Measurements from ENCODE around the gene GCNT1. TPM values are rescaled to one million over a fixed set of nuclear protein-coding genes. Genes with fewer than 3 reads are reported as not detected.
"Not testable (repeated sequence)": the region's sequence is repeated elsewhere in the genome, so short reads cannot be mapped to it uniquely, and the experiment has no call there.

The GCNT1 gene
- total RNA-seq, 1 experiment from 2014 or later = 13.1 TPM

DNA sequence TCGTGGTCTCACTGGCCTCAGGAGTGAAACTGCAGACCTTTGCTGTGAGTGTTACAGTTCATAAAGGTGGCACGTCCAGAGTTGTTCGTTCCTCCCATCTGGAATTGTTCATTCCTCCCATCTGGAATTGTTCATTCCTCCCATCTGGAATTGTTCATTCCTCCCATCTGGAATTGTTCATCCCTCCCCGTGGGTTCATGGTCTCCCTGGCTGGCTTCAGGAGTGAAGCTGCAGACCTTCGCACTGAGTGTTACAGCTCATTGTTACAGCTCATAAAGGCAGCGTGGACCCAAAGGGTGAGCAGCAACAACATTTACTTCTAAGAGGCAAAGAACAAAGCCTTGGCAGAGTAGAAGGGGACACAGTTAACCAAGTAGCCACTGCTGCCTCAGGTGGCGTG lies 69.1 kb downstream of the GCNT1 start:
- DNase-seq = peak; percentile 42
- H3K9ac ChIP-seq (ENCODE audit: low read length) = no peak overlapping the region
- H3K36me3 ChIP-seq (ENCODE audit: insufficient read depth, low read length) = no peaks in the 10 kb centered on the region
- no peak overlapping the region for H2AFZ ChIP-seq (ENCODE audit: low read length)
- H3K27ac ChIP-seq (ENCODE audit: low read length) = no peak overlapping the region
- H3K4me1 ChIP-seq (ENCODE audit: low read length) = no peaks in the 10 kb centered on the region
- H3K4me2 ChIP-seq (ENCODE audit: low read depth, low read length, poor library complexity, severe bottlenecking) = no peak overlapping the region
- H4K20me1 ChIP-seq (ENCODE audit: insufficient read depth, low read depth, low read length) = no peaks in the 10 kb centered on the region
- H3K79me2 ChIP-seq (ENCODE audit: low read length) = no peaks in the 10 kb centered on the region
- H3K27me3 ChIP-seq (ENCODE audit: low read length) = no peaks in the 10 kb centered on the region
- H3K4me3 ChIP-seq (ENCODE audit: low read length) = no peak overlapping the region
- H3K9me2 ChIP-seq (replicated peaks; ENCODE audit: insufficient read depth, low read length) = no peaks in the 10 kb centered on the region
- peaks cover 4% of the 10 kb centered on the region; the same call in 1 of the 2 replicates for H3K9me3 ChIP-seq (ENCODE audit: low read length)

DNA sequence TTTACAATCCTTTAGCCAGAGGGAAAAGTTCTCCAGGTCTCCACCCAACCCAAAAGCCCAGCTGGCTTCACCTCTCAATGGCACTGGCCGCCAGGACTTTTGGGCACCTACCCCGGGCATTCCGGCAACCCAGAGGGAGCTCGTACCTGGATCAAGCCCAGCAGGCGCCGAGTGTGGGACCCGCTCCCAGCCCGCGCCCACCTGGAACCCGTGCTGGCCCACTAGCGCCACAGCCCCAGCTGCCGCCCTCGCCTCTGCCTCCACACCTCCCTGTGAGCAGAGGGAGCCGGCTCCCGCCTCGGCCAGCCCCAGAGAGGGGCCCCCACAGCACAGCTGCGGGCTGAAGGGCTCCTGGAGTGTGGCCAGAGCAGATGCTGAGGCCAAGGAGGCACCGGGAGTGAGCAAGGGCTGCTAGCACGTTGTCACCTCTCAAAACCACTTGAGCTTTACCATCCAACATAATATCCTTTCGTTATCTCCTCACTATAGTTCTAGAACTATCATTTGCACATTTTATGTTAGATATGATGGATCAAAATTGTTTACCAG lies 69.7 kb downstream of the GCNT1 start:
- H3K4me2 ChIP-seq (ENCODE audit: low read depth, low read length, poor library complexity, severe bottlenecking) = no peak overlapping the region
- peaks cover 4% of the 10 kb centered on the region; the same call in 1 of the 2 replicates for H3K9me3 ChIP-seq (ENCODE audit: low read length)
- no peak overlapping the region for H3K27ac ChIP-seq (ENCODE audit: low read length)
- H3K9me2 ChIP-seq (replicated peaks; ENCODE audit: insufficient read depth, low read length) = no peaks in the 10 kb centered on the region
- H3K4me3 ChIP-seq (ENCODE audit: low read length) = no peak overlapping the region
- no peak overlapping the region for H2AFZ ChIP-seq (ENCODE audit: low read length)
- no peak for DNase-seq
- no peak overlapping the region for H3K9ac ChIP-seq (ENCODE audit: low read length)
- no peaks in the 10 kb centered on the region for H4K20me1 ChIP-seq (ENCODE audit: insufficient read depth, low read depth, low read length)
- no peaks in the 10 kb centered on the region for H3K4me1 ChIP-seq (ENCODE audit: low read length)
- H3K36me3 ChIP-seq (ENCODE audit: insufficient read depth, low read length) = no peaks in the 10 kb centered on the region
- H3K79me2 ChIP-seq (ENCODE audit: low read length) = no peaks in the 10 kb centered on the region
- H3K27me3 ChIP-seq (ENCODE audit: low read length) = no peaks in the 10 kb centered on the region

DNA sequence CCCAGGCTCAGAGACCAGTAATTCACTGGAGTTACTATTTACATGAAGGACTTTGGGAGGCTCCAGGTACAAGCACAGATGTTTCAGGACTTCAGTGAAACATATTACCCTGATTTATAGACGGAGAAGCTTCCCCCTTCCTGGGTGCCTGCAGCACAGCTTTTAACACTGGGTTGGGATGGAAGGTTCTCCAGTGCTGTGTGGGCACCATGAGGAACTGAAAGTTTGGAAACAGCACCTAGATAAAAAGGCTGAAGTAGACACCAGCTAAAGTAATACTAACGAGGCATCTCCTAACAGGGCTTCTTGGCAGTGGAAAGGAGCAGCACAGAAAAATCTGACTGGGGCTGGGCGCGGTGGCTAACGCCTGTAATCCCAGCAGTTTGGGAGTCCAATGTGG lies 70.7 kb downstream of the GCNT1 start:
- Histone ChIP-seq H3K4me2 (ENCODE audit: low read depth, low read length, poor library complexity, severe bottlenecking) (no peak overlapping the region), H3K27ac (ENCODE audit: low read length) (no peak overlapping the region), H3K36me3 (ENCODE audit: insufficient read depth, low read length) (no peaks in the 10 kb centered on the region), H2AFZ (ENCODE audit: low read length) (no peak overlapping the region), H3K9me3 (ENCODE audit: low read length) (peaks cover 4% of the 10 kb centered on the region; the same call in 1 of the 2 replicates), H3K4me3 (ENCODE audit: low read length) (no peak overlapping the region), H4K20me1 (ENCODE audit: insufficient read depth, low read depth, low read length) (no peaks in the 10 kb centered on the region), H3K27me3 (ENCODE audit: low read length) (no peaks in the 10 kb centered on the region), H3K9me2 (replicated peaks; ENCODE audit: insufficient read depth, low read length) (no peaks in the 10 kb centered on the region), H3K79me2 (ENCODE audit: low read length) (no peaks in the 10 kb centered on the region), H3K4me1 (ENCODE audit: low read length) (no peaks in the 10 kb centered on the region), H3K9ac (ENCODE audit: low read length) (no peak overlapping the region)
- DNase-seq = no peak

DNA sequence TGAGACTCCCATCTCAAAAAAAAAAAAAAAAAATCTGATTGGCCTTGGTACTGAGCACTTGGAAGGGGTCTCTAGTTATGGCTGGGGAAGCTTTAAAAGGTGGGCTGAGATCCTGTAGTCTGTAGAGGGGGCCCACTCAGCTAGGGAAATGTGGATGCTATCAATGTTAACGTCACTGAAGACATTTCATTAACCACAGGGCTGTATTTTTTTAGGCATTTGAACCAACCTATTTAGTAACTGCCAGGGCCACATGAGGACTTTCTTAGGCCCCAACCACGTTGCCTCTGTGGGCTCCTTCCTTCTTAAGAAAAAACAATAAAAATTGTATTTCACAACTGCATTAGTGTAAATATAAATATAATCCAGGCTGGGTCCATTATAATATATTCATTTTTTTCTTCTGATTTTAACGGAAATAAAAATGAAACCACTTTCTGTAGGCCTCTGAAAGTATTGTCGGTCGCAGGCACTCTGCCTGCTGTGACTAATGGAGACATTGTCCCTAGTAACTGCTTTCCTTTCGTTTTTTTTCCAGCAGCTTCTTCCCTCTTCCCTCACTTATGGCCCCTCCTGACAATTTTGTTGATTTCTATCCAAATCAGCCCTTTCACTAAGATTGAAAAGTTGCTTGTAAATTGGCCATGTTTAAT lies 71.6 kb downstream of the GCNT1 start:
- Histone ChIP-seq H3K9me2 (replicated peaks; ENCODE audit: insufficient read depth, low read length) (no peaks in the 10 kb centered on the region), H3K4me1 (ENCODE audit: low read length) (no peaks in the 10 kb centered on the region), H3K4me3 (ENCODE audit: low read length) (no peak overlapping the region), H3K4me2 (ENCODE audit: low read depth, low read length, poor library complexity, severe bottlenecking) (no peak overlapping the region), H4K20me1 (ENCODE audit: insufficient read depth, low read depth, low read length) (no peaks in the 10 kb centered on the region), H3K9me3 (ENCODE audit: low read length) (peaks cover 4% of the 10 kb centered on the region; the same call in 1 of the 2 replicates), H3K27me3 (ENCODE audit: low read length) (no peaks in the 10 kb centered on the region), H2AFZ (ENCODE audit: low read length) (no peak overlapping the region), H3K79me2 (ENCODE audit: low read length) (no peaks in the 10 kb centered on the region), H3K9ac (ENCODE audit: low read length) (no peak overlapping the region), H3K36me3 (ENCODE audit: insufficient read depth, low read length) (no peaks in the 10 kb centered on the region), H3K27ac (ENCODE audit: low read length) (no peak overlapping the region)
- DNase-seq = no peak

DNA sequence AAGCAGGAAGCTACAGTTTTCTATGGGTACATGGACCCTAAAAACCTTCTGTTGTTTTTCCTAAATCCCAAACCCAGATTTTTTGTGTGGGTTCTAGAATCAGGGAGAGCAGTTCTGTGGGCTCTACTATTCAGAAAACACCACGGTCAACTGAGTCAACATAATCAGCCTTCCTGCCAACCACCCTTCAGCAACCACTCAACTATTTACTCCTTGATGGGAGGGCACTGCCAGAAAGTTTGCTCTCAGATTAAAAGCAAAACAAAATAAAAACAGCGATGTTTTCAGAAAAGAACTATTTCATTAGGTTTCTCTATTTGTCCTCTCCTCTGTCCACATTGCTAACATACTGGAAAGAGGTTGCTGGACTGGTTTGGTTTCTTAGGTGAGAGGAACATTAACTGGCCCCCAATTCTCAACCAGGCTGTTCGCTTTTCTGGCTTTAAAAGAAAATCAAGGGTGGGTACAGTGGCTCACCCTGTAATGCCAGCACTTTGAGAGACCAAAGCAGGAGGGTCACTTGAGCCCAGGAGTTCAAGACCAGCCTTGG lies 72.3 kb downstream of the GCNT1 start:
- Histone ChIP-seq H3K36me3 (ENCODE audit: insufficient read depth, low read length) (no peaks in the 10 kb centered on the region), H3K4me2 (ENCODE audit: low read depth, low read length, poor library complexity, severe bottlenecking) (no peak overlapping the region), H3K9me2 (replicated peaks; ENCODE audit: insufficient read depth, low read length) (no peaks in the 10 kb centered on the region), H4K20me1 (ENCODE audit: insufficient read depth, low read depth, low read length) (no peaks in the 10 kb centered on the region), H3K4me1 (ENCODE audit: low read length) (no peaks in the 10 kb centered on the region), H3K27ac (ENCODE audit: low read length) (no peak overlapping the region), H3K4me3 (ENCODE audit: low read length) (no peak overlapping the region), H3K9me3 (ENCODE audit: low read length) (peaks cover 4% of the 10 kb centered on the region; the same call in 1 of the 2 replicates), H3K79me2 (ENCODE audit: low read length) (no peaks in the 10 kb centered on the region), H3K9ac (ENCODE audit: low read length) (no peak overlapping the region), H2AFZ (ENCODE audit: low read length) (no peak overlapping the region), H3K27me3 (ENCODE audit: low read length) (no peaks in the 10 kb centered on the region)
- DNase-seq = no peak

DNA sequence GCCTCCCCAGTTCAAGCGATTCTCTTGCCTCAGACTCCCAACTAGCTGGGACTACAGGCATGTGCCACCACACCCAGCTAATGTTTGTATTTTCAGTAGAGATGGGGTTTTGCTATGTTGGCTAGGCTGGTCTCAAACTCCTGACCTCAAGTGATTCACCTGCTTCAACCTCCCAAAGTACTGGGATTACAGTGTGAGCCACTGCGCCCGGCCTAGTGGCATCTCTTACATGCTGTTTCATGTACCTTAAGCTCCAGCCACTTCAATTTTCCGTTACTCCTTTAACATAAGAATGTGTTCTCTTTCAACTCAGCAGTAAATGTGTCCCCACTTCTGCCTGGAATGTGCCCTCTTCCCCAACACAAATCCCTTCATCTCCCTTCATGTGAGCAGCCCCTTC lies 73.9 kb downstream of the GCNT1 start:
- DNase-seq; H3K27me3 ChIP-seq (ENCODE audit: low read length); H3K36me3 ChIP-seq (ENCODE audit: insufficient read depth, low read length); H3K4me3 ChIP-seq (ENCODE audit: low read length); H3K9me3 ChIP-seq (ENCODE audit: low read length); H4K20me1 ChIP-seq (ENCODE audit: insufficient read depth, low read depth, low read length); H2AFZ ChIP-seq (ENCODE audit: low read length); H3K4me2 ChIP-seq (ENCODE audit: low read depth, low read length, poor library complexity, severe bottlenecking); H3K27ac ChIP-seq (ENCODE audit: low read length); H3K9ac ChIP-seq (ENCODE audit: low read length); H3K79me2 ChIP-seq (ENCODE audit: low read length); H3K4me1 ChIP-seq (ENCODE audit: low read length); H3K9me2 ChIP-seq (replicated peaks; ENCODE audit: insufficient read depth, low read length): not testable (repeated sequence)

DNA sequence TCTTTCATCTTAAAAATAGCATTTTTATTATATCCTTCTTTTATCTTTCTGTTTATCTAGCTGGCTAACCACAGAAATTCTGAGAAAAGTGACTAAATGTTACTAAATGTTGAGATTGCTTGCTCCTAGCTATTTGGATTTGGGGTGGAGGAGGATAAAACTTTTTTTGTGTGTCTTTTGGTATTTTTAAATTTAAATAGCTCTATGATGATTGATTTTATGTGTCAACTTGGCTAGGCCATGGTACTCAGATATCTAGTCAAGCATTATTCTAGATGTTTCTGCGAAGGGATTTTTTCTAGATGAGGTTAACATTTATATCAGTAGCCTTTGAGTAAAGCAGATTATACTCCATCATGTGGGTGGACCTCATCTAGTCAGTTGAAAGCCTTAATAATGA lies 75.0 kb downstream of the GCNT1 start:
- H3K9me3 ChIP-seq (ENCODE audit: low read length) = no peaks in the 10 kb centered on the region
- no peak overlapping the region for H2AFZ ChIP-seq (ENCODE audit: low read length)
- no peaks in the 10 kb centered on the region for H3K27me3 ChIP-seq (ENCODE audit: low read length)
- no peak overlapping the region for H3K9ac ChIP-seq (ENCODE audit: low read length)
- no peaks in the 10 kb centered on the region for H3K79me2 ChIP-seq (ENCODE audit: low read length)
- no peaks in the 10 kb centered on the region for H3K9me2 ChIP-seq (replicated peaks; ENCODE audit: insufficient read depth, low read length)
- no peak overlapping the region for H3K4me2 ChIP-seq (ENCODE audit: low read depth, low read length, poor library complexity, severe bottlenecking)
- H3K27ac ChIP-seq (ENCODE audit: low read length) = no peak overlapping the region
- no peaks in the 10 kb centered on the region for H3K36me3 ChIP-seq (ENCODE audit: insufficient read depth, low read length)
- no peak for DNase-seq
- H3K4me3 ChIP-seq (ENCODE audit: low read length) = no peak overlapping the region
- no peaks in the 10 kb centered on the region for H4K20me1 ChIP-seq (ENCODE audit: insufficient read depth, low read depth, low read length)
- H3K4me1 ChIP-seq (ENCODE audit: low read length) = no peaks in the 10 kb centered on the region

DNA sequence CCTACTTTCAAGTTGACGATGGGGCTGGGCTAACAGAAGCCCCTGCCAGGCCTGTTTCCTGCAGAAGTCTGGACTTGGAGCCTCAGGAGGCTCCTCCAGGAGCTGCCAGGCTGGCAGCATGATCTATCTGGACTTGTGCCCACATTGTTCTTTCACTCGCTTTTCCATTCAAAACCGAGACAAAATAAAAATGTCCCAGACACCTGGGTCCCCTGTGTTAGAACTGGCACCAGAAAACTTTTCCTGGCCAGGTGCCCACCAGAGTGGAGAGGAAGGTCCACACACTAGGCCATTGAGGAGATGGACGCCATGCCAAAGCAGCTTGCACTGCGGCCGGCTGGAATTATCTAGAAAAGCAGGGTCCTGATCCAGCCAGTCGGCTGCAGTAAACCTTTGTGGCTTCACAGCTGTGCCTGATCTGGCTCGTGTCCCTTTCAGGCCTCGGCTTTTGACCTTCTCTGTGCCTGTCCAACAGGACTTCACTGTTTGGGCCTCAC lies 78.2 kb downstream of the GCNT1 start:
- Histone ChIP-seq H3K4me1 (ENCODE audit: low read length) (no peaks in the 10 kb centered on the region), H4K20me1 (ENCODE audit: insufficient read depth, low read depth, low read length) (no peaks in the 10 kb centered on the region), H2AFZ (ENCODE audit: low read length) (no peak overlapping the region), H3K9ac (ENCODE audit: low read length) (no peak overlapping the region), H3K27me3 (ENCODE audit: low read length) (no peaks in the 10 kb centered on the region), H3K79me2 (ENCODE audit: low read length) (no peaks in the 10 kb centered on the region), H3K27ac (ENCODE audit: low read length) (no peak overlapping the region), H3K36me3 (ENCODE audit: insufficient read depth, low read length) (no peaks in the 10 kb centered on the region), H3K9me2 (replicated peaks; ENCODE audit: insufficient read depth, low read length) (no peaks in the 10 kb centered on the region), H3K4me3 (ENCODE audit: low read length) (no peak overlapping the region), H3K4me2 (ENCODE audit: low read depth, low read length, poor library complexity, severe bottlenecking) (no peak overlapping the region), H3K9me3 (ENCODE audit: low read length) (no peaks in the 10 kb centered on the region)
- DNase-seq = no peak
